Neural cell (in vitro differentiated cells): ENCODE measurements around the gene ARHGAP5. TPM values are rescaled to one million over a fixed set of nuclear protein-coding genes. Genes with fewer than 3 reads are reported as not detected.

ENCODE experiments used
- H2AFZ ChIP-seq: fragments of 200-600, 300-800 bp; sonication (generic), shearing (Covaris generic); 2 replicates; pipeline ENCODE4 v1.6.0; 2014; ENCODE audit warnings: low read depth, mild to moderate bottlenecking, antibody characterized with exemption, low read length, moderate library complexity
- H3F3A ChIP-seq: fragments of 200-600 bp; shearing (Covaris generic); 2 replicates; pipeline ENCODE4 v1.6.1; 2016; ENCODE audit warnings: mild to moderate bottlenecking, moderate library complexity, mixed read lengths, antibody characterized with exemption, low read length; ENCODE audit not compliant: insufficient read depth, poor library complexity, severe bottlenecking
- H3K27ac ChIP-seq: fragments of 200-600, 300-800 bp; sonication (generic), shearing (Covaris generic); 2 replicates; pipeline ENCODE4 v1.5.1; 2014; ENCODE audit warnings: mild to moderate bottlenecking, low read length, moderate library complexity
- H3K27me3 ChIP-seq: fragments of 300-800, 200-600 bp; sonication (generic), shearing (Covaris generic); 2 replicates; pipeline ENCODE4 v1.6.0; 2014; ENCODE audit warnings: mild to moderate bottlenecking, low read depth, low read length, moderate library complexity; ENCODE audit not compliant: insufficient read depth
- H3K36me3 ChIP-seq: fragments of 300-800, 200-600 bp; sonication (generic), shearing (Covaris generic); 2 replicates; pipeline ENCODE4 v1.5.1; 2014; ENCODE audit warnings: mild to moderate bottlenecking, antibody characterized with exemption, low read length, moderate library complexity; ENCODE audit not compliant: insufficient read depth
- H3K4me2 ChIP-seq: fragments of 300-800, 200-600 bp; sonication (generic), shearing (Covaris generic); 2 replicates; pipeline ENCODE4 v1.6.0; 2014; ENCODE audit warnings: mild to moderate bottlenecking, low read length
- H3K4me3 ChIP-seq: fragments of 300-800, 200-600 bp; sonication (generic), shearing (Covaris generic); 2 replicates; pipeline ENCODE4 v1.5.1; 2014; ENCODE audit warnings: mild to moderate bottlenecking, low read length, moderate library complexity
- H3K79me2 ChIP-seq: fragments of 200-600 bp; shearing (Covaris generic); replicated peaks from 2 replicates; pipeline ENCODE4 v1.6.0; 2014; ENCODE audit warnings: mild to moderate bottlenecking, low read length, moderate library complexity; ENCODE audit not compliant: insufficient read depth
- H3K9ac ChIP-seq: fragments of 300-800, 200-600 bp; sonication (generic), shearing (Covaris generic); 2 replicates; pipeline ENCODE4 v1.6.1; 2016; ENCODE audit warnings: mild to moderate bottlenecking, low read length, mixed read lengths
- H3K9me2 ChIP-seq: fragments of 200-600 bp; shearing (Covaris generic); 2 replicates; pipeline ENCODE4 v1.6.1; 2016; ENCODE audit warnings: mild to moderate bottlenecking, low read length, mixed read lengths; ENCODE audit not compliant: insufficient read depth
- H3K9me3 ChIP-seq: fragments of 200-600, 300-800 bp; sonication (generic), shearing (Covaris generic); 2 replicates; pipeline ENCODE4 v1.6.1; 2016; ENCODE audit warnings: mild to moderate bottlenecking, mixed run types, low read length, moderate library complexity, mixed read lengths
- H4K20me1 ChIP-seq: fragments of 200-600 bp; shearing (Covaris generic); 2 replicates; pipeline ENCODE4 v1.6.1; 2016; ENCODE audit warnings: mild to moderate bottlenecking, mixed run types; ENCODE audit not compliant: insufficient read depth
- CTCF ChIP-seq: fragments of 450-650 bp; IDR thresholded peaks from 2 replicates; pipeline ENCODE4 v1.5.1; 2014; ENCODE audit warnings: antibody characterized with exemption, mild to moderate bottlenecking, moderate library complexity; ENCODE audit not compliant: poor library complexity, severe bottlenecking
- EP300 ChIP-seq: fragments of 450-650 bp; conservative IDR thresholded peaks from 2 replicates; pipeline ENCODE4 v1.6.1; 2014; ENCODE audit warnings: antibody characterized with exemption, mild to moderate bottlenecking, moderate library complexity; ENCODE audit not compliant: poor library complexity, severe bottlenecking
- EZH2 ChIP-seq: fragments of 200-600, 300-800 bp; shearing (Covaris generic), sonication (generic); IDR thresholded peaks from 2 replicates; pipeline ENCODE4 v1.6.1; 2014; ENCODE audit warnings: antibody characterized with exemption, low read length, borderline replicate concordance, mild to moderate bottlenecking; ENCODE audit not compliant: insufficient read depth, poor library complexity, severe bottlenecking
- MXI1 ChIP-seq: fragments of 450-650 bp; conservative IDR thresholded peaks from 2 replicates; pipeline ENCODE4 v1.6.1; 2014; ENCODE audit warnings: antibody characterized with exemption, mild to moderate bottlenecking; ENCODE audit not compliant: poor library complexity, severe bottlenecking
- POLR2AphosphoS5 ChIP-seq: IDR thresholded peaks from 2 replicates; pipeline ENCODE4 v1.6.1; 2012
- RAD21 ChIP-seq: fragments of 450-650 bp; conservative IDR thresholded peaks from 2 replicates; pipeline ENCODE4 v1.6.1; 2014; ENCODE audit warnings: antibody characterized with exemption, mild to moderate bottlenecking, moderate library complexity
- SMC3 ChIP-seq: fragments of 450-650 bp; conservative IDR thresholded peaks from 2 replicates; pipeline ENCODE4 v1.6.1; 2014; ENCODE audit warnings: antibody characterized with exemption, mild to moderate bottlenecking, moderate library complexity; ENCODE audit not compliant: poor library complexity
- TAF1 ChIP-seq: IDR thresholded peaks from 2 replicates; pipeline ENCODE4 v1.6.1; 2012; ENCODE audit warnings: low read depth
- polyA plus RNA-seq: library from polyadenylated mRNA; depleted of rRNA; stranded (reverse); fragments of >200 nt; gene quantifications from 2 replicates; pipeline ENCODE4 v1.2.3, GENCODE V29; 2014
- TF ChIP-seq, protein P1 (sequence below): IDR thresholded peaks from 2 replicates; pipeline ENCODE4 v1.6.1; 2012; ENCODE audit warnings: borderline replicate concordance

ARHGAP5 gene
- polyA plus RNA-seq, 1 donor from 2014 or later: 32.2 TPM

DNA sequence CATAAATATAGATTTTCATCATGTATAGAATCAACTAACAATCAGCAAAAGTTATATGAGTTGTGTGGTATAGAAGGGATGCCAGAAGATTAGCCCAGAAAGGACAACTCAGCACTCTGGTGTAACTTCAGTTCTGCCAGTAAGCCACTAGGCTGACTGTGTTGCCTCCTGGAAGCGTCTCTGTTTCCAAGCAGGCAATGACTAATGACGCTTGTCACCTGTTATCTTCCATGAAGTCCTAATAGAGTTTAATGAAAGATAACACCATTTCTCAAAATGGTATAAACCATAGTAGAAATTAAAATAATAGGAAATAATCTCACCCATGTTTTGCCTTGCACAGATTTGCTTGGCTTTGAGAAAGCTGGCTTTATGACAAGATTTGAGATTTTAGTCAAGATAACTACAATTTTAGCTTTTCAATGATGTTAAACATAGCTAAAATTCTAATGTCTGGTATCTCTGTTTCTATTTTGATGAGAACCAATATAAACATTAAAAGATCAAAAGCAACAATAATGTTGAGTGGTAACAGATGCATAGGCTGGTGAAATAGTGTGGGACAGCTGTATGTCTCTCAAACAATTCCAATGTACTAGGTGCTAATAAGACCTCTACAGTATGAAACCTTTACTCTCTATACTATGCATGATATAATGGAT lies 115.7 kb downstream of the ARHGAP5 start:
- H3K79me2 ChIP-seq: no peaks in the 10 kb centered on the region
- H3F3A ChIP-seq: no peaks in the 10 kb centered on the region
- H3K9me2 ChIP-seq: no peaks in the 10 kb centered on the region
- no peak overlapping the region for H3K4me2 ChIP-seq
- no peaks in the 10 kb centered on the region for H3K36me3 ChIP-seq
- no peak overlapping the region for H3K4me3 ChIP-seq
- H4K20me1 ChIP-seq: no peaks in the 10 kb centered on the region
- H2AFZ ChIP-seq: no peak overlapping the region
- TF ChIP-seq RAD21 (no peak), EZH2 (no peak), SMC3 (no peak), TAF1 (no peak), CTCF (no peak), EP300 (no peak), POLR2AphosphoS5 (no peak), MXI1 (no peak)
- TF ChIP-seq, protein P1, sequence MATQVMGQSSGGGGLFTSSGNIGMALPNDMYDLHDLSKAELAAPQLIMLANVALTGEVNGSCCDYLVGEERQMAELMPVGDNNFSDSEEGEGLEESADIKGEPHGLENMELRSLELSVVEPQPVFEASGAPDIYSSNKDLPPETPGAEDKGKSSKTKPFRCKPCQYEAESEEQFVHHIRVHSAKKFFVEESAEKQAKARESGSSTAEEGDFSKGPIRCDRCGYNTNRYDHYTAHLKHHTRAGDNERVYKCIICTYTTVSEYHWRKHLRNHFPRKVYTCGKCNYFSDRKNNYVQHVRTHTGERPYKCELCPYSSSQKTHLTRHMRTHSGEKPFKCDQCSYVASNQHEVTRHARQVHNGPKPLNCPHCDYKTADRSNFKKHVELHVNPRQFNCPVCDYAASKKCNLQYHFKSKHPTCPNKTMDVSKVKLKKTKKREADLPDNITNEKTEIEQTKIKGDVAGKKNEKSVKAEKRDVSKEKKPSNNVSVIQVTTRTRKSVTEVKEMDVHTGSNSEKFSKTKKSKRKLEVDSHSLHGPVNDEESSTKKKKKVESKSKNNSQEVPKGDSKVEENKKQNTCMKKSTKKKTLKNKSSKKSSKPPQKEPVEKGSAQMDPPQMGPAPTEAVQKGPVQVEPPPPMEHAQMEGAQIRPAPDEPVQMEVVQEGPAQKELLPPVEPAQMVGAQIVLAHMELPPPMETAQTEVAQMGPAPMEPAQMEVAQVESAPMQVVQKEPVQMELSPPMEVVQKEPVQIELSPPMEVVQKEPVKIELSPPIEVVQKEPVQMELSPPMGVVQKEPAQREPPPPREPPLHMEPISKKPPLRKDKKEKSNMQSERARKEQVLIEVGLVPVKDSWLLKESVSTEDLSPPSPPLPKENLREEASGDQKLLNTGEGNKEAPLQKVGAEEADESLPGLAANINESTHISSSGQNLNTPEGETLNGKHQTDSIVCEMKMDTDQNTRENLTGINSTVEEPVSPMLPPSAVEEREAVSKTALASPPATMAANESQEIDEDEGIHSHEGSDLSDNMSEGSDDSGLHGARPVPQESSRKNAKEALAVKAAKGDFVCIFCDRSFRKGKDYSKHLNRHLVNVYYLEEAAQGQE: no peak
- H3K9ac ChIP-seq: no peak overlapping the region
- no peaks in the 10 kb centered on the region for H3K9me3 ChIP-seq
- no peaks in the 10 kb centered on the region for H3K27me3 ChIP-seq
- no peak overlapping the region for H3K27ac ChIP-seq

DNA sequence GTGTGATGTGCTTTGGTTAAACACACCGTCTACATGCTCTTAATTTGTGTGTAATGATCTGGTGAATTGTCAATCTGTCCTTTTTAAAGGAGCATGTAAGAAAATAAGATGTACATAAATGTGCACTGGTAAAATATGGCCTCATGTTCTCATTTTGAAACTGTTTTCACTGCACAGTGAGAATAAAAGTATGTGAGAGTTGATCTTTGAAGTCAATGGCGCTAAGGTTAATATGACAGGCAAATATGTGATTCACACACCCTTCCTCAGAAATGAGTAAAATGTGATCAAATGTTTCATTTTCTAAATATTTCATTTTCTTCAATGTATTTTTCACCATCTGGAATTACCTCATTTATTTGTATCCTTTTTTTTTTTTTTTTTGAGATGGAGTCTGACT lies 116.4 kb downstream of the ARHGAP5 start:
- H3K4me3 ChIP-seq: no peak overlapping the region
- H3K79me2 ChIP-seq: no peaks in the 10 kb centered on the region
- no peak overlapping the region for H3K9ac ChIP-seq
- H3K4me2 ChIP-seq: no peak overlapping the region
- H2AFZ ChIP-seq: no peak overlapping the region
- no peaks in the 10 kb centered on the region for H3K9me3 ChIP-seq
- TF ChIP-seq CTCF (no peak), EP300 (no peak), EZH2 (no peak), TAF1 (no peak), POLR2AphosphoS5 (no peak), SMC3 (no peak), MXI1 (no peak), RAD21 (no peak)
- TF ChIP-seq, protein P1: no peak
- no peak overlapping the region for H3K27ac ChIP-seq
- no peaks in the 10 kb centered on the region for H3K9me2 ChIP-seq
- H3F3A ChIP-seq: no peaks in the 10 kb centered on the region
- H3K27me3 ChIP-seq: no peaks in the 10 kb centered on the region
- no peaks in the 10 kb centered on the region for H4K20me1 ChIP-seq
- H3K36me3 ChIP-seq: no peaks in the 10 kb centered on the region
